Activated naive CD8-positive, alpha-beta T cell treated with anti-CD3 and anti-CD28 coated beads, Interleukin-2, amount 10 ng/mL, durations not matched to agents 7 days and 5 days (primary cell): ENCODE data around the gene DPH1. TPM values are rescaled to one million over a fixed set of nuclear protein-coding genes. Genes with fewer than 3 reads are reported as not detected.

Source experiments
- ATAC-seq: fragments of 150-1000 bp; cut with Tn5 transposase; one replicate; pipeline ENCODE4 v1.10.0; 2021; ENCODE audit warnings: low read depth, moderate library complexity
- POLR2A ChIA-PET: fragments of 350-600 bp; sonication (Branson Sonifier 250); formaldehyde crosslinking; loops from one replicate; lab custom pipeline; 2021; ENCODE audit warnings: antibody characterized with exemption; lab: Charles Lee
- DNase-seq: peaks from one replicate; pipeline ENCODE4 v3.0.0; 2021
- H3K27ac Mint-ChIP-seq: one replicate; pipeline ENCODE4 v1.8.0; 2022; ENCODE audit warnings: mild to moderate bottlenecking, mixed read lengths
- H3K27me3 Mint-ChIP-seq: one replicate; pipeline ENCODE4 v1.8.0; 2022; ENCODE audit warnings: mild to moderate bottlenecking, moderate library complexity, mixed read lengths
- H3K36me3 Mint-ChIP-seq: one replicate; pipeline ENCODE4 v1.8.0; 2021; ENCODE audit warnings: mild to moderate bottlenecking, mixed read lengths
- H3K4me1 Mint-ChIP-seq: one replicate; pipeline ENCODE4 v1.8.0; 2021; ENCODE audit warnings: mixed read lengths
- H3K4me3 Mint-ChIP-seq: one replicate; pipeline ENCODE4 v1.8.0; 2022; ENCODE audit warnings: mild to moderate bottlenecking, moderate library complexity, mixed read lengths
- H3K9me3 Mint-ChIP-seq: one replicate; pipeline ENCODE4 v1.8.0; 2021; ENCODE audit warnings: mixed read lengths
- total RNA-seq, 2 experiments: library from RNA; stranded (reverse); gene quantifications; one replicate each; pipeline ENCODE4 v1.2.3, GENCODE V29; 2021

The DPH1 gene
- total RNA-seq, 2 experiments from 2014 or later, result 45.7 to 46.4 TPM

DNA sequence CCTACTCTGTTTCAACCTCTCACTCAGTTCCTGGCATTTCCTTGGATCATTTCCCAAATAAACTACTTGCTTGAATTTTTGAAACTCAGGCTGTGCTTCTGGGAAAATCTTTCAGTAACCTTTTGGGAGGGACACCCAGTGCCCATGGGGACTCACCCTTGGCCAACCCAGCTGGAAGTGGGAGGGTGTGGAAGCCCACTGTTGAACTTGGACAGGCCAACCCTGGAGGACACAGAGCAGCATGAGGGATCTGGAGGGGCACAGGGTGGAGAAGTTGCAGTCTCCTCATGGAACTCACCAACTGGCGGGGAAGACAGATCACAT lies 16.0 kb upstream of the DPH1 start:
- Mint-ChIP-seq H3K27me3 (peaks cover 6% of the 10 kb centered on the region), H3K36me3 (no peaks in the 10 kb centered on the region), H3K4me3 (no peak overlapping the region), H3K27ac (no peak overlapping the region), H3K4me1 (no peaks in the 10 kb centered on the region), H3K9me3 (no peaks in the 10 kb centered on the region)
- POLR2A ChIA-PET, result no interaction called here
- DNase-seq, result no peak
- no peak for ATAC-seq

DNA sequence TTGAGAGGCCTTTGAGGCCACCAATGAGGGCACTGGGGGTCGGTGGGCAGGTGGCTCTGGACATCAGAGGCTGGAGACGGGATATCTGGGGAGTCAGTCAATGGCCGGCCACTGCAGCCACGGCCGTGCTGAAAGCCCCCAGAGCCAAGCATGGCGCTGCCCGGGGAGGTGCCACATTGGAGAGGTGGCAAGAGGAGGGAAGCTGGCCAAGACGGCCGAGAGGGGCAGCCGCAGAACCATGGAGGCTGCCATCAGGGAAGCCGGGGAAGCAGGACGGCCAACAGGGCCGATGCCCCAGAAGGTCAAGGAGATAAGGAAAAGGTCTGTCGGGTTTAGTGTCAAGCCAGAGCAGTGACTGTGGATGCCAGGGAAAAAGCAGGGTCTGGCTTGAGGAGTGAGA lies 14.6 kb upstream of the DPH1 start:
- DNase-seq, result no peak
- H3K36me3 Mint-ChIP-seq, result no peaks in the 10 kb centered on the region
- H3K4me3 Mint-ChIP-seq, result no peak overlapping the region
- ATAC-seq, result no peak
- H3K9me3 Mint-ChIP-seq, result no peaks in the 10 kb centered on the region
- POLR2A ChIA-PET, result no interaction called here
- H3K27me3 Mint-ChIP-seq, result peaks cover 17% of the 10 kb centered on the region
- no peaks in the 10 kb centered on the region for H3K4me1 Mint-ChIP-seq
- H3K27ac Mint-ChIP-seq, result no peak overlapping the region

DNA sequence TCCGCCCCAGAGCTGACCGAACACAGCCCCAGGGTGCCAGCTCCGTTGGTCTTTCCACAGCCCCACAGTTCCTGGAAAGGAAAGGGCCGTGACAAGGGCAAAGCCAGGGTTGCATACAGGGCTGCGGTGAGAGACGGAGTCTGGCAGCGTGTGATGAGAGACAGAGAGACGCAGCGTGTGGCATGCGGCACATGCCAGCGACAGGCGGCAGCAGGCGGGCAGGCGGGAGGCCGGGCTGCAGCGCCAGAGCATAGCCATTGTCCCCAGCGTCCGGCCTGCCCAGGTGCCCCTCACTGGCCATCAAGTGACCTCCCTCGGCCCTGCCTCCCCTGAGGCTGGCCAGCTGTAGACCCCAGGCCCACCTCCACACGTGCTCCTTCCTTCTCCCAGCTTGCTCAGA lies 13.5 kb upstream of the DPH1 start:
- Mint-ChIP-seq H3K9me3 (no peaks in the 10 kb centered on the region), H3K27me3 (peaks cover 24% of the 10 kb centered on the region), H3K4me1 (no peaks in the 10 kb centered on the region), H3K4me3 (no peak overlapping the region), H3K27ac (no peak overlapping the region), H3K36me3 (no peaks in the 10 kb centered on the region)
- POLR2A ChIA-PET, result no interaction called here
- ATAC-seq (no peak), DNase-seq (no peak)

DNA sequence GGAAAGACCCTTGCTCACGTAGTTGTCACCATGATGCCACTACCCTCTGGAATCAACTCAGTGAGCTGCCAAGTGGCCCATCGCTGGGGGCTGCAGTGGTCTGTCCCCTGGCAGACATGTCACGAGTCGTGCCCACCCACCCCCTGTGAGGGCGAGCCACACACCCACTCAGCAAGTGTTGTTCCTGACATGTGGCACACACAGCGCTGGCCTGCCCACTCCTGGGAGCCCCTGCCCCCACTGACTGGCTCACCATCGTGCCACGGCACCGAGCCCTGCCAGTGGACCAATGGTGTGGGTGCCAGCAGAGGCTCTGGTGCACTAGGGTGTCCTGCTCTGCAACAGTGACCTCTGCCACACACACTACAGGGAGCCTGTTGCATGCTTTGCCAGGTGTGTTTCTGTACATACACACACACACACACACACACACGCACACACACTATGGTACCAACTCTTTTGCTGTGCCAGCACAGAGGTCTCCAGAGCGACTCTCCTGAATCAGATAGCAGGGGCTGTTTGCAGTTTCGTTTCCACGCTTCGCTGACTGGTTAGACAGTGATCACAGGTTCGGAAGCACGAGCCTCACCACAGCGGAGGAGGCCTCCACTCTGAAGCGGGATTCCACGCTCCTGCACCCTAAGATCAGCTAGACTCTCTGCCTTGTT lies 12.5 kb upstream of the DPH1 start:
- no peaks in the 10 kb centered on the region for H3K9me3 Mint-ChIP-seq
- no peak overlapping the region for H3K4me3 Mint-ChIP-seq
- DNase-seq, result no peak
- H3K36me3 Mint-ChIP-seq, result no peaks in the 10 kb centered on the region
- POLR2A ChIA-PET, result no interaction called here
- H3K27ac Mint-ChIP-seq, result no peak overlapping the region
- H3K27me3 Mint-ChIP-seq, result peaks cover 26% of the 10 kb centered on the region
- H3K4me1 Mint-ChIP-seq, result no peaks in the 10 kb centered on the region
- no peak for ATAC-seq

DNA sequence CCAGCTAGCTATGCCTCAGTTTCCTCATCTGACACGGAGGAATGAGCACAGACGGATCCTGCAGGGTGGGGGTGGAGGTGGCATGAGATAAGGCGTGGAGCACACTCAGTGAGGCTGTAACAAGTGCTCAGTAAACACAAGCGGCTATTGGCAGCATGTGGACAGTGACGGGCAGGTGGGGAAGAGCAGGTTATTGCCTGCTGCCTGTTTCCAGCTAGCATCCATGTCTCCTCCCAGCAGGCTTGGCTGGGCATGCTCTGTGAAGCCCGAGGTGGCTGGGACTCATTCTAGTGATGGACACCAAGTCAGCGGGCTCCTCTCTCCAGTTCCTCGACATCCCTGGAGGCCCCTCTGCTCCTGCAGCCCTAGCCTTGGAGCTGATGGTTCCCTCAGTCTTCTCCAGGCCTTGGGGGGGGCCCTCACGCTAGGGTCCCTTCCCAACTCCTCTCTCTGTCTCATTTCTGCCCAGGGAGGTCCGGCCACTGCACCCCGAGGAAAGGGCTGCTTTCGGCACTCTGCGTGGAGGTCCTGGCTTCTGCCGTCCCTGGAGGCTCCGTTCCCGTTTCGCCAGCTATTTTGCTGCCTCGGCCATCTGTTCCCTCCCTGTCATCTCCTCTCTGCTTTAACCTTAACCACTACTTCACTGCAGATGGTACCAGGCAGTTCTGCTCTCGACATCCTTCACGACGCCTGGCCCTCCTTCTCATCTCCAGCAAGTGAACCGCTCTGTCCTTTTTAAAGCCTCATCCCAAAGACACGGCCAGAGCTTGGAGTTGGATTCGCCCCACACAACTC lies 11.0 kb upstream of the DPH1 start:
- Mint-ChIP-seq H3K4me3 (no peak overlapping the region), H3K9me3 (no peaks in the 10 kb centered on the region), H3K4me1 (no peaks in the 10 kb centered on the region), H3K36me3 (no peaks in the 10 kb centered on the region), H3K27ac (no peak overlapping the region), H3K27me3 (peaks cover 36% of the 10 kb centered on the region)
- POLR2A ChIA-PET, result no interaction called here
- ATAC-seq (no peak), DNase-seq (no peak)

DNA sequence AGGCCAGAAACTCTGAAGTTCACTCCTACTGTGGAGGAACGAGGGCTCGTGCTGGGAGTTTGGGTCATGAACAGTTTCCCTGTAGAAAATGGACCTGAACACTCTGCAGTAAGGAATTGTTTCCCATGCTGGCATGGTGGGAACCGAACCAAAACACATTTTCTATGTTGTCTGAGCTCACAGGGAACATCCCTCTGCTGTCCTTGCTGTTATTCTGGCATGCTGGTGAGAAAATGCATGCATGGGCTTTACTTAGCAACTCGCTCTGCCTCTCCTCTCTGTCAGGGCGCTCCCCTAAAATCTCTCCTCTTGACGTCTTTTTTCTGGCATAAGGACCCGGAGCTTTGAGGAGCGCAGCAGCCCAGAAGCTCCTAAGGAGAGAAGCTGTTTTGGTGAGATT lies 10.2 kb upstream of the DPH1 start:
- POLR2A ChIA-PET, result no interaction called here
- no peaks in the 10 kb centered on the region for H3K36me3 Mint-ChIP-seq
- H3K4me1 Mint-ChIP-seq, result no peaks in the 10 kb centered on the region
- no peak overlapping the region for H3K27ac Mint-ChIP-seq
- ATAC-seq (no peak), DNase-seq (no peak)
- H3K4me3 Mint-ChIP-seq, result no peak overlapping the region
- peaks cover 38% of the 10 kb centered on the region for H3K27me3 Mint-ChIP-seq
- H3K9me3 Mint-ChIP-seq, result no peaks in the 10 kb centered on the region

DNA sequence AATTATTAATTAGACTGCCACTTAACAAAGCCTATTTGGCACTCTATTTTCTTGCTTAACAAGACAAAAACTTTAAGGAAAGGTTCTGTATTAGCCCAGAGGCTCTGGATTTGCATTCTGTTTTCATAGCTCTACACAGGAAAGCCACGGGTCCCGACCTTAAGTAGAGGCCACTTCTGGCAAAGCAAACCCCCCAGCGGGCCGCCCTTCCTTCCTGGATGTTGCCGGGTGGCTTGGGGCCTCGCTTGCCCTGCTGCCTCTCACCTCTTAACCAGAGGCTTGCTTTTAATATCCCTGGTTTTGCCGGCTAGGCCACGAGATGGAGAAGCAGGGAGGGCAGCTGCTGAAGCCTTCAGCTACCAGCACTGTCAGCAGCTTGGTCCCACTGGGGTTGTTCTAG lies 9.2 kb upstream of the DPH1 start:
- ATAC-seq (no peak), DNase-seq (no peak)
- H3K4me3 Mint-ChIP-seq, result no peak overlapping the region
- peaks cover under 1% of the 10 kb centered on the region for H3K4me1 Mint-ChIP-seq
- POLR2A ChIA-PET, result interaction anchor here (0.6 to 1.5 kb wide), 2 partner anchors 20 to 28 kb away, joined by 3 read pairs; no protein-coding TSS in a partner anchor
- no peaks in the 10 kb centered on the region for H3K36me3 Mint-ChIP-seq
- no peak overlapping the region for H3K27ac Mint-ChIP-seq
- peaks cover 42% of the 10 kb centered on the region for H3K27me3 Mint-ChIP-seq
- no peaks in the 10 kb centered on the region for H3K9me3 Mint-ChIP-seq

DNA sequence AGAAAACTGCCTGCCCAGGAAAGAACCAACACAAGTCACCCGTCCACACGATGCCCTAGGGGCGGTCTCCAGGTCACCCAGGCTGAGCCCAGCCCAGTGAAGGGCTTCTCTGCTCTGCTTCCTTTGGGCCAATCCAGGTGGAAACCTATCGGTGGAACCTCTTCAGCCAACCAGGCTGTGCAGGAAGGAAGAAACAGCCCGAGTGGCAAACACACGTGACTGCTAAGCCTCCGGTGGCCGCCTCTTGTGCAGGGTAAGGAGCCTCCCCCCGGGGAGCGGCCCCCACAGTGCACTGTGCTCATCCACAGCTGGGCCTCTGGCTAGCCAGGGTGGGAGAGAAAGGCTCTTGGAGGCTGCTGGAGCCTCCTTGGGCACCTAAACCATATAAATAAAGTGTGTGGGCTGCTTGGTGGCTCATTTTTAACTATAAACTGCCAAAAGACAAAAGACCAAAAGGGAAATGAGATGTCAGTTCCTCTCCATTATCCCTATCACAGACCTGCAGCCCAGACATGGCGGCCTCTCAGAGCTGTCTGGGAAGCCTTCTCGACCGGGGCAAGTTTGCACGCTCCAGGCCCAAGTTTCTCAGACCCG lies 7.2 kb upstream of the DPH1 start:
- DNase-seq (no peak), ATAC-seq (no peak)
- peaks cover 61% of the 10 kb centered on the region for H3K27me3 Mint-ChIP-seq
- no peaks in the 10 kb centered on the region for H3K36me3 Mint-ChIP-seq
- no peak overlapping the region for H3K27ac Mint-ChIP-seq
- H3K4me1 Mint-ChIP-seq, result peaks cover 2% of the 10 kb centered on the region
- H3K9me3 Mint-ChIP-seq, result no peaks in the 10 kb centered on the region
- POLR2A ChIA-PET, result no interaction called here
- no peak overlapping the region for H3K4me3 Mint-ChIP-seq

DNA sequence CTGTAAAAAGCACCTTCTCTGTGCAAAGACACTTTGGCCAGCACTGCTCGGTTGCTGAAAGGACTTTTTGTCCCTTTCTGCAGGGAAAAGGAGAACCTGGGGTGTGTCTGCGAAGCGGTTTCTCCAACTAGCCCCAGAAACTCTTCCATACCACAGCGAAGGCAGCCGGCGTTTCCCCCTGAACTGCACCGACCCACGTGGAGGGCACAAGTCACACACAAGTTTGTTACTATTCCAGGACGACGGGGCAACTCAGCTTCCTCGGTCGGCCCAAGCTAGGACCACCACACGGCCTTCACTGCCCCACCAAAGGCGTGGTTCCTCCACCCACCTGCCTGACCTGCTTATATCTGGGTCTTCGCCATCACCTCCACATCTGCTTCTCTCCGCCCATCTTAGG lies 6.7 kb upstream of the DPH1 start:
- H3K4me3 Mint-ChIP-seq, result no peak overlapping the region
- ATAC-seq, result no peak
- POLR2A ChIA-PET, result interaction anchor here (0.7 kb wide), 1 partner anchor 36 kb away, joined by 3 read pairs; no protein-coding TSS in a partner anchor
- DNase-seq, result no peak
- no peaks in the 10 kb centered on the region for H3K9me3 Mint-ChIP-seq
- H3K36me3 Mint-ChIP-seq, result no peaks in the 10 kb centered on the region
- peaks cover 2% of the 10 kb centered on the region for H3K4me1 Mint-ChIP-seq
- H3K27me3 Mint-ChIP-seq, result peaks cover 64% of the 10 kb centered on the region
- H3K27ac Mint-ChIP-seq, result no peak overlapping the region

DNA sequence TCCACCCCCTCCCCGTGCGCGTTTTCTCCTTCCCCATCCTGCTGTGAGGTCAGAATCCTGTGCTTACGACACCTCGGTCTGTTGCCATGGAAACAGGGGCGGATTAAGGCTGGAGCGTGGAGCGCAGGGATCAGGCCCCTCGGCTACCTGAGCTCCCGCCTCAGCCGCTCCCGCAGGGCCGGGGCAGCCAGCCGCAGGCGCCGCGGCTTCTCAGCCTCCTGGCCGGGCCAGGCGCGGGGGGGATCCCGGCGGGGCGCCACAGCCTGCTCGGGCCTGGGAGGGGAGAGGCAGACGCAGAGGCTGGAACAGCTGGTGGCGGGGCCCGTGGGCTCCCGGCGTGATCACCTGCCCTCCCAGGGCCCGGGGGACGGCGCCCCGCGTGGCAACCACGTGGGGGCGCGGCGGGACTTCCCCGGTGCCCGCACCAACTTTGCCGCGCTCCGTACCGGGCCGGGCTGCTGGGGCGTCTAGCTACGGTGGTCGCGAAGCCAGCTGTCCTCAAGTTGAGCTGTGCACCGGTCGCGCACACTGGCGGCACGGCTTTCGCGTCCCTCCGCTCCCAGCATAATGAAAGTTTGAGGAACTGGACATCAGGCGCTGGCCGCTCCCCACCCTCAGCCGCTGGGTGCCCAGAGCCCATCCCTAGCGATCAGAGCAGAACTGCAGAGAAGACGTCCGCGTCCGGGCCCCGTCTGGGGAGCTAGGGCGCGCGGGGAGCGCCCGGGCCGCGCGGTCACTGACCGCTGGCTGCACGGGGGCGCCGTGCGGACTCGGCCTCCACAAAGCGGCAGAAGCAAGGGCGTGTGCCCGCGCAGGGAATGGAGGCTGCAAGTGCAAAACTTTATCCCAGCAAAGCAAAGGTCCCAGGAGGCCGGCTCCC lies 6.0 kb upstream of the DPH1 start:
- Mint-ChIP-seq H3K36me3 (no peaks in the 10 kb centered on the region), H3K27me3 (peaks cover 68% of the 10 kb centered on the region), H3K4me1 (peaks cover 2% of the 10 kb centered on the region), H3K27ac (no peak overlapping the region), H3K4me3 (peak overlapping the region; percentile 58), H3K9me3 (no peaks in the 10 kb centered on the region)
- POLR2A ChIA-PET, result interaction anchor here (0.7 to 1.2 kb wide), 2 partner anchors 12 to 37 kb away, joined by 3 read pairs; no protein-coding TSS in a partner anchor
- ATAC-seq (no peak), DNase-seq (no peak)

DNA sequence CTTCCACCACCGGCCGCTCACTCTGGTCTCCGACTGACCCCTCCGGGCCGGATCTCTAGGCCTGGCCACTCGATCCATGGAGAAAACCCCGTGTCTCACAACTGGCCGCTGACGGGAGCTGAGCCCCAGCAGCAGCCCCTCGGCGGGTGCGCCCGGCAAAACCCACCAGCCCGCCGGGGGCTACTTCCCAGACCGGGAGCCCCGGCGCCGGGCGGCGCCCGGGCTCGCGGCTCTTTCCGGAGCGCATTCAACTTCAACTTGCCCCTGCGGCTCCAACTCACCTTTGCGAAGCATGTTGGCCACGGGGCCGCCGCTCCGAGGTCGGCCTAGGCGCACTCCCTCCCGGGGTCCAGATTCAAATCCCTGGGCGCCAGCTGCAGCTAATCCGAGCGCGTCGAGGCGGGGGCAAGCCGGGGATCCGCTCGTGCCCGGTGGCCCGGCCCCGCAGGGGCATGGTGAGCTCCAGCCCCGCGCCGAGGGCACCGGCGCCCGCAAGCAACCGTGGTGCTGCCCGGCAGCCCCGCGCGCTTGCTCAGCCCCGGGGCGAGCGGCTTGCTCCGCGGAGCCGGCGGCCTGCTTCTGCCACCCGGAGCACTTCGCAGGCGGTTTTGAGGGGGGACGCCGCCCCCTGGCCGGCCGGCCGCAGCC lies 5.3 kb upstream of the DPH1 start:
- H3K9me3 Mint-ChIP-seq, result no peaks in the 10 kb centered on the region
- no peak for DNase-seq

DNA sequence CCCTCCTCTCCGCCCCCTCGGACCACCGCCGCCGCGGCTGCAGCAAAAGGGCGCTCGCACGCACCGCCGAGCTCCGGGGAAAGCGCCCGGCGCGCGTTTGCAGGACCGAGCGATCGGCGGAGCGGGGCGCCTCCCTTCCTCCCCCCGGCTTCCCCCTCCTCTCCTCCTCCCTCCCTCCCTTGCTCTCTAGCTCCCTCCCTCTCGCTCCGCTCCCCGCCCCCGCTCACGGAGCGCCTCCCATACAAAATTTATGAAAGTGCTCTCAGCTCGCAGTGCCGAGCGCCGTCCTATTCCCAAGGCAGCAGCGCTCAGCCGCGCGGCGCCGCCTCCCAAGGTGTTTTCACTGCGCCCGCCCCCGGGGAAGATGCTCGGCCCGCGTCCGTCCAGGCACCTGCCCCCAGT lies 4.7 kb upstream of the DPH1 start, which contains the start of gene RTN4RL1:
Gene RTN4RL1 (minus strand): TSS at position 115 of the 402 bp plus-strand sequence. CDS start 469 bp downstream, outside the sequence.
- Mint-ChIP-seq H3K36me3 (no peaks in the 10 kb centered on the region), H3K27me3 (peaks cover 60% of the 10 kb centered on the region), H3K4me1 (peaks cover 5% of the 10 kb centered on the region), H3K4me3 (peak within 1 kb of the TSS; percentile 79), H3K9me3 (no peaks in the 10 kb centered on the region), H3K27ac (no peak within 1 kb of the TSS)
- DNase-seq, result peak; percentile 74
- POLR2A ChIA-PET, result interaction anchor here (0.6 to 1.2 kb wide), 3 partner anchors 24 to 260 kb away, joined by 3 to 5 read pairs (median 4); no protein-coding TSS in a partner anchor
- ATAC-seq, result peak; percentile 39

More for the DNA sequence above, 5.3 kb upstream of the DPH1 start:
- Mint-ChIP-seq H3K27me3 (peaks cover 65% of the 10 kb centered on the region), H3K4me3 (peak overlapping the region; percentile 47), H3K36me3 (no peaks in the 10 kb centered on the region), H3K27ac (no peak overlapping the region), H3K4me1 (peaks cover 4% of the 10 kb centered on the region)
- POLR2A ChIA-PET, result interaction anchor here (1.2 kb wide), 2 partner anchors 13 to 24 kb away, joined by 3 read pairs; no protein-coding TSS in a partner anchor
- ATAC-seq, result peak; percentile 13
